Peyer's patch (tissue), 4 donors: ENCODE data around the gene SPAG16. TPM values are rescaled to one million over a fixed set of nuclear protein-coding genes. Genes with fewer than 3 reads are reported as not detected.
"Not testable (repeated sequence)": the region's sequence is repeated elsewhere in the genome, so short reads cannot be mapped to it uniquely, and the experiment has no call there.

Experiments used
- DNase-seq, 3 donors: peaks; one replicate each; pipeline ENCODE4 v3.0.0-alpha.2; 2017 to 2019
- H3K27ac ChIP-seq, 4 donors: fragments of 200-600 bp; sonication (generic); one replicate each; pipeline ENCODE4 v1.5.1; 2016 to 2019
- H3K27me3 ChIP-seq, 2 donors: fragments of 200-600 bp; sonication (generic); one replicate each; pipeline ENCODE4 v1.5.1; 2019
- H3K36me3 ChIP-seq, 3 donors: fragments of 200-600 bp; sonication (generic); one replicate each; pipeline ENCODE4 v1.5.1; 2016 to 2019
- H3K4me1 ChIP-seq, 4 donors: fragments of 200-600 bp; sonication (generic); one replicate each; pipeline ENCODE4 v1.5.1; 2016 to 2019
- H3K4me3 ChIP-seq, 4 donors: fragments of 200-600 bp; sonication (generic); 1 replicate in 3 of 4; 2 replicates in 1 of 4; pipeline ENCODE4 v1.5.1; 2016 to 2019; ENCODE audit warnings: mild to moderate bottlenecking in 1 of 4
- H3K9me3 ChIP-seq, 4 donors: fragments of 200-600 bp; sonication (generic); one replicate each; pipeline ENCODE4 v1.5.1; 2016 to 2019; ENCODE audit warnings: mild to moderate bottlenecking in 1 of 4
- CTCF ChIP-seq, 6 experiments: fragments of 450-650 bp in 4 of 6; fragments of 200-600 bp in 2 of 6; sonication (generic) in 1 of 6; IDR thresholded peaks; one replicate each; pipeline ENCODE4 v1.5.1; 2017 to 2019; ENCODE audit warnings: antibody characterized with exemption in 6 of 6, mild to moderate bottlenecking in 3 of 6, moderate library complexity in 1 of 6
- POLR2A ChIP-seq, 2 donors: fragments of 450-650 bp; IDR thresholded peaks; one replicate each; pipeline ENCODE4 v1.5.1; 2017; ENCODE audit warnings: antibody characterized with exemption in 2 of 2, mild to moderate bottlenecking in 2 of 2, moderate library complexity in 2 of 2
- total RNA-seq, 4 donors: library from RNA; depleted of rRNA; stranded (reverse); fragments of >200 nt; gene quantifications; one replicate each; pipeline ENCODE4 v1.1.0, GENCODE V29; 2016

SPAG16 gene
- total RNA-seq, 4 donors from 2014 or later, result 5.5 to 43.7 (median 10.0) TPM

GRCh38 chr2:213669657-213670056 lies 385.4 kb downstream of the SPAG16 start:
- Histone ChIP-seq H3K4me3 (no peak overlapping the region), H3K9me3 (peaks cover 0 to 3% (median 0%) of the 10 kb centered on the region in 4 donors), H3K27ac (no peak overlapping the region), H3K4me1 (no peaks in the 10 kb centered on the region), H3K36me3 (no peaks in the 10 kb centered on the region), H3K27me3 (no peaks in the 10 kb centered on the region)
- TF ChIP-seq POLR2A (IDR thresholded peaks at IDR 0.05), result no peak
- no peak for DNase-seq

GRCh38 chr2:213678437-213679218 lies 394.4 kb downstream of the SPAG16 start:
- Histone ChIP-seq H3K4me1 (no peaks in the 10 kb centered on the region), H3K36me3 (no peaks in the 10 kb centered on the region), H3K27me3 (no peaks in the 10 kb centered on the region), H3K4me3 (no peak overlapping the region), H3K27ac (no peak overlapping the region), H3K9me3 (peaks cover 0 to 3% (median 0%) of the 10 kb centered on the region in 4 donors)
- TF ChIP-seq CTCF (IDR thresholded peaks at IDR 0.05) (no peak), POLR2A (IDR thresholded peaks at IDR 0.05) (no peak)
- no peak for DNase-seq

- no peaks in the 10 kb centered on the region for H3K4me1 ChIP-seq
- no peak for DNase-seq
- H3K27ac ChIP-seq, result no peak overlapping the region
- H3K36me3 ChIP-seq, result no peaks in the 10 kb centered on the region
- no peak overlapping the region for H3K4me3 ChIP-seq
- peaks cover 0 to 3% (median 0%) of the 10 kb centered on the region in 4 donors for H3K9me3 ChIP-seq
- TF ChIP-seq POLR2A (IDR thresholded peaks at IDR 0.05), result no peak
- H3K27me3 ChIP-seq, result no peaks in the 10 kb centered on the region
These were observed 395.6 kb downstream of the SPAG16 start for GRCh38 chr2:213679894-213680293.

GRCh38 chr2:213682276-213682675 lies 398.0 kb downstream of the SPAG16 start:
- H3K27me3 ChIP-seq, result no peaks in the 10 kb centered on the region
- H3K4me1 ChIP-seq, result no peaks in the 10 kb centered on the region
- H3K9me3 ChIP-seq, result peaks cover 0 to 3% (median 0%) of the 10 kb centered on the region in 4 donors
- TF ChIP-seq POLR2A (IDR thresholded peaks at IDR 0.05) (no peak), CTCF (IDR thresholded peaks at IDR 0.05) (no peak)
- no peak for DNase-seq
- H3K4me3 ChIP-seq, result no peak overlapping the region
- H3K27ac ChIP-seq, result no peak overlapping the region
- no peaks in the 10 kb centered on the region for H3K36me3 ChIP-seq

- Histone ChIP-seq H3K27me3 (no peaks in the 10 kb centered on the region), H3K4me1 (no peaks in the 10 kb centered on the region), H3K27ac (no peak overlapping the region), H3K4me3 (no peak overlapping the region), H3K36me3 (no peaks in the 10 kb centered on the region), H3K9me3 (no peaks in the 10 kb centered on the region)
- no peak for TF ChIP-seq CTCF (IDR thresholded peaks at IDR 0.05)
- DNase-seq, result no peak
These were observed 403.9 kb downstream of the SPAG16 start for GRCh38 chr2:213688133-213688532.

- H3K36me3 ChIP-seq, DNase-seq, H3K4me1 ChIP-seq, H3K27me3 ChIP-seq, H3K27ac ChIP-seq, H3K4me3 ChIP-seq, H3K9me3 ChIP-seq: not testable (repeated sequence)
These were observed 404.6 kb downstream of the SPAG16 start for GRCh38 chr2:213688825-213689224.

GRCh38 chr2:213689585-213689984 lies 405.3 kb downstream of the SPAG16 start:
- Histone ChIP-seq H3K4me3 (no peak overlapping the region), H3K27ac (no peak overlapping the region), H3K36me3 (no peaks in the 10 kb centered on the region), H3K27me3 (no peaks in the 10 kb centered on the region), H3K9me3 (no peaks in the 10 kb centered on the region), H3K4me1 (no peaks in the 10 kb centered on the region)
- DNase-seq, result no peak
- no peak for TF ChIP-seq POLR2A (IDR thresholded peaks at IDR 0.05)
- TF ChIP-seq CTCF (IDR thresholded peaks at IDR 0.05), result no peak
